ENCODE results near the gene TGIF2.

- no peak for TF ChIP-seq TARDBP (IDR thresholded peaks at IDR 0.05)
- no peak for TF ChIP-seq FOXK2 (IDR thresholded peaks at IDR 0.05)
- TF ChIP-seq ZNF384 (IDR thresholded peaks at IDR 0.05), result no peak
- no peak for TF ChIP-seq PKNOX1 (IDR thresholded peaks at IDR 0.05)
- no peak for TF ChIP-seq BHLHE40 (IDR thresholded peaks at IDR 0.05; ENCODE audit: borderline replicate concordance)
- TF ChIP-seq L3MBTL2 (conservative IDR thresholded peaks at IDR 0.05), result no peak
- no peak for TF ChIP-seq SP1 (IDR thresholded peaks at IDR 0.05)
- TF ChIP-seq ELF4 (IDR thresholded peaks at IDR 0.05), result no peak
Observed at GRCh38 chr20:36620917-36621316, 47.5 kb downstream of the TGIF2 start.

All from HEK293T (cell line).